Measurements from ENCODE around the gene OLAH.

DNA sequence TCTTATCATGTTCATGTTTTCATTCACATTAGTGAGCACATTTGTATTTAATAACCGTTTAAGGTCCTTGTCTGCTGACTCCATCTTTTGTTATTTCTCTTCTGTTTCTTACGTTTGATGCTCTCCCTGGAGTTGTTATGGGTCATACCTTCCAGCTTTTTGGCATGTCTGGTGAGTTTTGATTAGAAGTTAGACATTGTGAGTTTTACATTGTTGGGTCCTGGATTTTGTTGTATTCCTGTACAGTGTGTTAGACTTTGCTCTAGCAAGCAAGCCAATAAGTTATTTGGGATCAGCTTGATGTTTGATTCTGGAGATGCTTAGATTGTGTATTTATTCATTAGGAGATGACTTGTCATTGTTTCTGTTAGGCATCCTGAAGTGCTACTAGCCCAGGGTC lies 16.9 kb downstream of the OLAH start:
- TF ChIP-seq, protein P1, sequence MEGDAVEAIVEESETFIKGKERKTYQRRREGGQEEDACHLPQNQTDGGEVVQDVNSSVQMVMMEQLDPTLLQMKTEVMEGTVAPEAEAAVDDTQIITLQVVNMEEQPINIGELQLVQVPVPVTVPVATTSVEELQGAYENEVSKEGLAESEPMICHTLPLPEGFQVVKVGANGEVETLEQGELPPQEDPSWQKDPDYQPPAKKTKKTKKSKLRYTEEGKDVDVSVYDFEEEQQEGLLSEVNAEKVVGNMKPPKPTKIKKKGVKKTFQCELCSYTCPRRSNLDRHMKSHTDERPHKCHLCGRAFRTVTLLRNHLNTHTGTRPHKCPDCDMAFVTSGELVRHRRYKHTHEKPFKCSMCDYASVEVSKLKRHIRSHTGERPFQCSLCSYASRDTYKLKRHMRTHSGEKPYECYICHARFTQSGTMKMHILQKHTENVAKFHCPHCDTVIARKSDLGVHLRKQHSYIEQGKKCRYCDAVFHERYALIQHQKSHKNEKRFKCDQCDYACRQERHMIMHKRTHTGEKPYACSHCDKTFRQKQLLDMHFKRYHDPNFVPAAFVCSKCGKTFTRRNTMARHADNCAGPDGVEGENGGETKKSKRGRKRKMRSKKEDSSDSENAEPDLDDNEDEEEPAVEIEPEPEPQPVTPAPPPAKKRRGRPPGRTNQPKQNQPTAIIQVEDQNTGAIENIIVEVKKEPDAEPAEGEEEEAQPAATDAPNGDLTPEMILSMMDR (IDR thresholded peaks at IDR 0.05; ENCODE audit: low read length) = no peak
- no peak for TF ChIP-seq EZH2phosphoT487 (IDR thresholded peaks at IDR 0.05; ENCODE audit: low read length)
